HG03342 (cell line): ENCODE data around the gene PGRMC2.

Experiments
- ATAC-seq: cut with Tn5 transposase; IDR thresholded peaks from one replicate; pipeline ENCODE4 v1.9.1; 2021; ENCODE audit warnings: mild to moderate bottlenecking, moderate library complexity; ENCODE audit not compliant: unreplicated experiment

The PGRMC2 gene

GRCh38 chr4:128301979-128302378 lies 14.4 kb upstream of the PGRMC2 start:
- ATAC-seq: no peak

GRCh38 chr4:128299848-128300247 lies 12.2 kb upstream of the PGRMC2 start:
- ATAC-seq: no peak

GRCh38 chr4:128298852-128299251 lies 11.2 kb upstream of the PGRMC2 start:
- no peak for ATAC-seq

GRCh38 chr4:128298146-128298758 lies 10.6 kb upstream of the PGRMC2 start:
- ATAC-seq: no peak

GRCh38 chr4:128295255-128295654 lies 7.6 kb upstream of the PGRMC2 start:
- no peak for ATAC-seq

GRCh38 chr4:128294464-128294863 lies 6.9 kb upstream of the PGRMC2 start:
- ATAC-seq: no peak

- no peak for ATAC-seq
Observed at GRCh38 chr4:128292349-128292748, 4.7 kb upstream of the PGRMC2 start.

- ATAC-seq: no peak
Observed at GRCh38 chr4:128291096-128291495, 3.5 kb upstream of the PGRMC2 start.

GRCh38 chr4:128290526-128290925 lies 2.9 kb upstream of the PGRMC2 start:
- ATAC-seq: no peak

- no peak for ATAC-seq
Observed at GRCh38 chr4:128289523-128290158, 2.0 kb upstream of the PGRMC2 start.

- no peak for ATAC-seq
Observed at GRCh38 chr4:128288689-128289106, 1.1 kb upstream of the PGRMC2 start.

GRCh38 chr4:128287871-128288688 lies 467 bp upstream of the PGRMC2 start:
- peak; percentile 81 for ATAC-seq

- ATAC-seq: peak; percentile 22
Observed at GRCh38 chr4:128286474-128287058, 1.0 kb downstream of the PGRMC2 start.

- ATAC-seq: no peak
Observed at GRCh38 chr4:128285085-128285997, 2.3 kb downstream of the PGRMC2 start.

- no peak for ATAC-seq
Observed at GRCh38 chr4:128284317-128284716, 3.3 kb downstream of the PGRMC2 start.

GRCh38 chr4:128283071-128283470 lies 4.5 kb downstream of the PGRMC2 start:
- ATAC-seq: no peak

- ATAC-seq: no peak
Observed at GRCh38 chr4:128282516-128282915, 5.1 kb downstream of the PGRMC2 start.

GRCh38 chr4:128281354-128281753 lies 6.3 kb downstream of the PGRMC2 start:
- ATAC-seq: no peak

GRCh38 chr4:128279624-128280225 lies 7.9 kb downstream of the PGRMC2 start:
- no peak for ATAC-seq

GRCh38 chr4:128277856-128278255 lies 9.8 kb downstream of the PGRMC2 start:
- no peak for ATAC-seq
